Measurements from ENCODE around the gene TMIE. TPM values are rescaled to one million over a fixed set of nuclear protein-coding genes. Genes with fewer than 3 reads are reported as not detected.

The TMIE gene
- total RNA-seq, 6 donors from 2014 or later = 0.49 to 2.1 (median 1.2) TPM; not detected in 1

GRCh38 chr3:46711760-46712159 is 10.6 kb downstream of the TMIE start:
- Histone ChIP-seq H3K4me3 (no peak overlapping the region), H3K4me1 (no peaks in the 10 kb centered on the region), H3K9me3 (no peaks in the 10 kb centered on the region), H3K27ac (no peak overlapping the region), H3K27me3 (no peaks in the 10 kb centered on the region), H3K36me3 (peaks cover 0 to 3% (median 0%) of the 10 kb centered on the region in 4 donors)
- WGBS, 2 donors = 81 to 84% methylated on average over 5 to 7 of the region's 7 CpGs
- TF ChIP-seq CTCF (IDR thresholded peaks at IDR 0.05) = no peak
- TF ChIP-seq POLR2AphosphoS5 (IDR thresholded peaks at IDR 0.05) = no peak
- no peak for TF ChIP-seq POLR2A (IDR thresholded peaks at IDR 0.05)
- no peak for TF ChIP-seq EP300 (IDR thresholded peaks at IDR 0.05)
- peak in 1 of 2 donors; percentile 12 for DNase-seq
- no peak for ATAC-seq (ENCODE audit: low FRiP score in 2 of 2)

GRCh38 chr3:46712191-46713049 is 11.2 kb downstream of the TMIE start:
- no peak for ATAC-seq (ENCODE audit: low FRiP score in 2 of 2)
- Histone ChIP-seq H3K9me3 (no peaks in the 10 kb centered on the region), H3K36me3 (peaks cover 0 to 3% (median 0%) of the 10 kb centered on the region in 4 donors), H3K4me3 (no peak overlapping the region), H3K27ac (no peak overlapping the region), H3K27me3 (no peaks in the 10 kb centered on the region), H3K4me1 (no peaks in the 10 kb centered on the region)
- peak in 1 of 2 donors; percentile 14 for DNase-seq
- 84 to 85% methylated on average over 10 to 13 of the region's 13 CpGs for WGBS, 2 donors
- no peak for TF ChIP-seq POLR2A (IDR thresholded peaks at IDR 0.05)

GRCh38 chr3:46713050-46713897 is 12.1 kb downstream of the TMIE start:
- 88 to 91% methylated on average over 10 to 14 of the region's 14 CpGs for WGBS, 2 donors
- TF ChIP-seq CTCF (IDR thresholded peaks at IDR 0.05) (no peak), POLR2AphosphoS5 (IDR thresholded peaks at IDR 0.05) (no peak), EP300 (IDR thresholded peaks at IDR 0.05) (no peak), POLR2A (IDR thresholded peaks at IDR 0.05) (no peak)
- Histone ChIP-seq H3K27ac (no peak overlapping the region), H3K9me3 (no peaks in the 10 kb centered on the region), H3K4me3 (no peak overlapping the region), H3K27me3 (peaks cover 0 to 8% (median 0%) of the 10 kb centered on the region in 4 donors), H3K4me1 (peaks cover 0 to 5% (median 0%) of the 10 kb centered on the region in 4 donors), H3K36me3 (peaks cover 0 to 3% (median 0%) of the 10 kb centered on the region in 4 donors)
- DNase-seq = peak in 1 of 2 donors; percentile 18
- no peak for ATAC-seq (ENCODE audit: low FRiP score in 2 of 2)

GRCh38 chr3:46713898-46714552 is 12.8 kb downstream of the TMIE start:
- no peak overlapping the region for H3K4me3 ChIP-seq
- 78% methylated on average over 20 of the region's 22 CpGs; no CpG with 5 or more reads in 1 of the 2 donors for WGBS, 2 donors
- no peak overlapping the region for H3K27ac ChIP-seq
- peaks cover 0 to 5% (median 0%) of the 10 kb centered on the region in 4 donors for H3K4me1 ChIP-seq
- TF ChIP-seq EP300 (IDR thresholded peaks at IDR 0.05) = no peak
- no peak for TF ChIP-seq POLR2AphosphoS5 (IDR thresholded peaks at IDR 0.05)
- no peak for TF ChIP-seq POLR2A (IDR thresholded peaks at IDR 0.05)
- no peak for TF ChIP-seq CTCF (IDR thresholded peaks at IDR 0.05)
- peaks cover 0 to 3% (median 0%) of the 10 kb centered on the region in 4 donors for H3K36me3 ChIP-seq
- H3K27me3 ChIP-seq = peaks cover 0 to 9% (median 0%) of the 10 kb centered on the region in 4 donors
- ATAC-seq (ENCODE audit: low FRiP score in 2 of 2) = no peak
- H3K9me3 ChIP-seq = no peaks in the 10 kb centered on the region
- peak in 1 of 2 donors; percentile 65 for DNase-seq
